Mucosa of descending colon (tissue), 3 donors: Measurements from ENCODE around the gene FLT4. TPM values are rescaled to one million over a fixed set of nuclear protein-coding genes. Genes with fewer than 3 reads are reported as not detected.

Experiments used
- ATAC-seq: fragments of 200-7000 bp; cut with Tn5 transposase; one replicate; pipeline ENCODE4 v1.9.1; 2020; ENCODE audit warnings: mild to moderate bottlenecking, moderate library complexity
- DNase-seq, 3 donors: peaks; one replicate each; pipeline ENCODE4 v3.0.0-alpha.2; 2020
- H3K36me3 ChIP-seq: fragments of 200-600 bp; one replicate; pipeline ENCODE4 v1.8.0; 2021; ENCODE audit warnings: low read depth, mild to moderate bottlenecking
- H3K4me1 ChIP-seq: fragments of 200-600 bp; one replicate; pipeline ENCODE4 v1.8.0; 2021; ENCODE audit warnings: low read depth, mild to moderate bottlenecking
- H3K4me3 ChIP-seq: fragments of 200-600 bp; one replicate; pipeline ENCODE4 v1.8.0; 2021; ENCODE audit warnings: mild to moderate bottlenecking
- H3K9me3 ChIP-seq: fragments of 200-600 bp; one replicate; pipeline ENCODE4 v1.8.0; 2021; ENCODE audit warnings: mild to moderate bottlenecking
- intact Hi-C, 2 donors: fragments of 100-400 bp; cut with DNase I in 1 of 2; cut with micrococcal nuclease in 1 of 2; formaldehyde crosslinking; loops; one replicate each; pipeline versions ENCODE4 v1.11.0 to v1.11.1; 2022; cut with DNase I, micrococcal nuclease
- total RNA-seq, 3 donors: library from RNA; stranded (reverse); fragmentation: NEBNext Ultra II Directional in 2 of 3; extraction: Animal tissue kit (Norgen Biotek cat#: 25700) in 2 of 3; gene quantifications; one replicate each; pipeline versions ENCODE4 v1.2.1 to v1.2.4, GENCODE V29; 2021 to 2023
- TF ChIP-seq, protein P1 (sequence below): fragments of 200-600 bp; IDR thresholded peaks from one replicate; pipeline ENCODE4 v1.8.0; 2022; ENCODE audit warnings: antibody characterized with exemption, mild to moderate bottlenecking
- donor health status: DM: no; HTN: no; CAD: no; lungs with moderate emphysema.
- donor health status: DM: no; HTN: no; CAD: no.
- donor health status: DM: no; HTN: yes; CAD: no.

Gene FLT4
- total RNA-seq, 3 donors from 2014 or later: 2.8 to 9.7 (median 6.0) TPM

DNA sequence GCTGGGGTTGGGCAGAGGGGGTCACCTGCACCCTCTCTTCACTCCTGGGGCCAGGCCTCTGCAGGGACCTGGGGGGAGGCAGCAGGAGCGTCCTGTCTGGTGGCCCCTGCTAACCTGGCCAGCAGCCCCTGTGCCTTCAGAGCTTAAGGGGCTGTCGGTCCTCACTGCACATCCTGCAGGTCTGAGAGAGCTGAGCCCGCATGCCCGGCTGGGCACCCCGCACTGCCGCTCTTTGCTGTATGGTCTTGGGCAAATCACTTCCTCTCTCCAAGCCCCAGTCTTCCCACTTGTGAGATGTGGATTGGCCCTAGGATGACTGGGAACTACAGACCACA is 7.9 kb downstream of the FLT4 start:
- ATAC-seq (no peak), DNase-seq (no peak)
- H3K9me3 ChIP-seq: no peaks in the 10 kb centered on the region
- TF ChIP-seq, protein P1, sequence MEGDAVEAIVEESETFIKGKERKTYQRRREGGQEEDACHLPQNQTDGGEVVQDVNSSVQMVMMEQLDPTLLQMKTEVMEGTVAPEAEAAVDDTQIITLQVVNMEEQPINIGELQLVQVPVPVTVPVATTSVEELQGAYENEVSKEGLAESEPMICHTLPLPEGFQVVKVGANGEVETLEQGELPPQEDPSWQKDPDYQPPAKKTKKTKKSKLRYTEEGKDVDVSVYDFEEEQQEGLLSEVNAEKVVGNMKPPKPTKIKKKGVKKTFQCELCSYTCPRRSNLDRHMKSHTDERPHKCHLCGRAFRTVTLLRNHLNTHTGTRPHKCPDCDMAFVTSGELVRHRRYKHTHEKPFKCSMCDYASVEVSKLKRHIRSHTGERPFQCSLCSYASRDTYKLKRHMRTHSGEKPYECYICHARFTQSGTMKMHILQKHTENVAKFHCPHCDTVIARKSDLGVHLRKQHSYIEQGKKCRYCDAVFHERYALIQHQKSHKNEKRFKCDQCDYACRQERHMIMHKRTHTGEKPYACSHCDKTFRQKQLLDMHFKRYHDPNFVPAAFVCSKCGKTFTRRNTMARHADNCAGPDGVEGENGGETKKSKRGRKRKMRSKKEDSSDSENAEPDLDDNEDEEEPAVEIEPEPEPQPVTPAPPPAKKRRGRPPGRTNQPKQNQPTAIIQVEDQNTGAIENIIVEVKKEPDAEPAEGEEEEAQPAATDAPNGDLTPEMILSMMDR: no peak
- no peaks in the 10 kb centered on the region for H3K4me1 ChIP-seq
- intact Hi-C loops: no loop called here
- H3K4me3 ChIP-seq: no peak overlapping the region
- H3K36me3 ChIP-seq: no peaks in the 10 kb centered on the region

DNA sequence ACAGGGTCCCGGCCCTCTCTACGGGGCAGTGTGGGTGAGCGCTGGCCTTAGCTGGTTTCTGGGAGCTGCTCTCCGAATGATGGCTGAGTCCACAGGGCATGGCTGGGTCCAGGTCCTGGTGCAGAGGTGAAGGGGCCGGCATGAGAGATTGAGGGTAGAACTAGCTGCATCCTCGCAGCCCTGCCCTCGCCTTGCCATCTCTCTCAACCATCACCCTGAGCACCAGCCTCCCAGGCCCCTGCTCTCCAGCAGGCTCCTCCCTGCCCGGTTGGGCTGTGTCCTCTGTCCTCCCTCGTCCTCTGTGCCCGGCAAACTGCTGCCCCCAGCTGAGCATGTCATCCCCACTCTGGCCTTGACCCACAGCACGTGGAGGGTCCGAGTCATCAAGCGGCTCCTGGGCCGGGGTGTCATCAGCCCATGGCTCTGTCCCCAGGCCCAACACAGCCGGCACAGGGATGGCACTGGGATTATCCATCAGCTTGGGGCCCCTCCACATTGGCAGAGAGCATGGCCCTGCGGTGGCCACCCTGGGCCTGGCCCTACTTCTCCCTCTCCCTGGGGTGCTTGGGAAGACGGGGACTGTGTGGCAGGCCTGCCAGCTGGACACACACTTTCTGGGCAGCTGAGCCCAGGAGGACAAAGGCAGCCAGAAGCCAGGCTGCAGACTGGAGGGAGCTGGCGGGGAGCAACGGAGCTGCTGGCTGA is 8.4 kb downstream of the FLT4 start:
- Histone ChIP-seq H3K4me3 (no peak overlapping the region), H3K4me1 (no peaks in the 10 kb centered on the region), H3K36me3 (no peaks in the 10 kb centered on the region), H3K9me3 (no peaks in the 10 kb centered on the region)
- ATAC-seq (no peak), DNase-seq (no peak)
- intact Hi-C loops: no loop called here
- TF ChIP-seq, protein P1: no peak

DNA sequence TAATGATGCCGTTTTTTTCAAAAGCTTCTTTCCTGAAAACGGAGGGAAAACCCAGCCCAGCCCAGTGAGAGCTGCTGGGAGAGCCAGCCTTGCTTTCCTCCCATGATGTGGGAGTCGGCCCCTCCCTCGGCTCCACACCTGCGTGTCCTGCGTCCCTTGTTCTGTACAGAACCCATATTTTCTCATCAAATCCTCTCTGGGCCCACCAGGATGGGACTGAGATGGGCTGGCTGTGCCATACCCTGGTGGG is 8.9 kb downstream of the FLT4 start:
- Histone ChIP-seq H3K4me3 (no peak overlapping the region), H3K36me3 (no peaks in the 10 kb centered on the region), H3K4me1 (no peaks in the 10 kb centered on the region), H3K9me3 (no peaks in the 10 kb centered on the region)
- TF ChIP-seq, protein P1: no peak
- ATAC-seq (no peak), DNase-seq (no peak)
- intact Hi-C loops: no loop called here

DNA sequence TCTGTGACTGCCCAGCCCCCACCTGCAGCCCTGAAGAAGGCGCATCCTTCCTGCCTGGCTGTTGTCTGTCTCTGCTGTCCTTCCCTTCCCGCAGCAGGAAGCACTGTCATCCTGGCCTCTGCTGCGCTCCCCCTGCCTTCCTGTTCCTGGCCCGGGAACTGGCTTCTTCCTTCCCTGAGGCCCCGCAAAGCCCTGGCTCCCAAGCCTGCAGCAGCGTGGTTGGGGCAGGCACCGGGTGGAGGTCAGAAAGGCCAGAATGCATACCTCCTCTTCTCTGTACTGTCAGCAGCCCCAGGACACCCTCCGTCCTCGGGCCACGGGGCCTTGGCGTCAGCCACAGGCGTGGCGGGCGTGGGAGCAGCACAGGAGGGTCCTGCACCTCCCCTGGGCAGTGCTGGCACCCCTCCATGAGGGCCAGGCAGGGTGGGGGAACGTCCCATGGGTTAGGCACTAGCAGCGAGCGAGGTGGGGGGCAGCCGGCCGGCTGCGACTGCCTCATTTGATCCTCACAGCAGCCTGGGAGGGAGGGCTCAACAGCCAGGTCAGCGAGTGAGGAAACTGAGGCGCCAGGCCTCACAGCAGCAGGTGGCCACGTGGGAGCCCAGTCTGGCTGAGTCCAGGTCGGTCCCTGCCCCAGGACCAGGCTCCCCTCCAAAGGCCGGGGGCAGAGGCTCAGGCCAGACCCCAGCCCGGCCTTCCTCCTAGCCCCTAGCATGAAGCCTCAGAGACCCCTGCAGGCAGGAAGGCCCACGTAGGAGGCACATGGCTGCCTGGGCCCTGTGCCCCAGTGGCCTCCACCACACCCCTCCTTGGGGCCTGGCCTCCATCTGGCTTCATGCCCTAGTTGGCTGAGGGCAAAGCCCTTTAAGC is 9.4 kb downstream of the FLT4 start:
- no peak for ATAC-seq
- Histone ChIP-seq H3K9me3 (no peaks in the 10 kb centered on the region), H3K4me1 (no peaks in the 10 kb centered on the region), H3K4me3 (no peak overlapping the region), H3K36me3 (no peaks in the 10 kb centered on the region)
- intact Hi-C loops: no loop called here
- TF ChIP-seq, protein P1: no peak
- DNase-seq: no peak

DNA sequence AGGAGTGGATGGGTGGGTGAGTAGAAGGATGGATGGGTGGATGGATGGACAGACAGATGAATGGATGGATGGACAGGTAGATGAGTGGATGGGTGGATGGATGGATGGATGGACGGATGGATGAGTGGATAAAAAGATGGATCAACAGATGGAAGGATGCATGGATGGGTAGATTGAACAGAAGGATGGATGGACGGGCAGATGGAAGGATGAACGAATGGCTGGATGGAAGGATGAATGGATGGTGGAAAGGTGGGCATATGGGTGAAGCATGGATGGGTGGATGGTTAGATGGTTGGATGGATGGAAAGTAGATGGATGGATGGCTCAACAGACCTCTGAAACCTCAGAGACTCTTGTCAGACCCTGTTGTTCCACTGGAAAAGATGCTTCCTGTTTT is 10.1 kb downstream of the FLT4 start:
- intact Hi-C loops: no loop called here

More for the DNA sequence above, 10.1 kb downstream of the FLT4 start:
- no peak for DNase-seq
- no peak for ATAC-seq
- TF ChIP-seq, protein P1: no peak
- Histone ChIP-seq H3K4me1 (no peaks in the 10 kb centered on the region), H3K36me3 (no peaks in the 10 kb centered on the region), H3K9me3 (no peaks in the 10 kb centered on the region), H3K4me3 (no peak overlapping the region)
